Astrocyte (in vitro differentiated cells and primary cell): ENCODE data around the gene TIPARP. TPM values are rescaled to one million over a fixed set of nuclear protein-coding genes. Genes with fewer than 3 reads are reported as not detected.
A peak's percentile ranks its signal among the peaks of the same experiment; 100 is the strongest.

Experiments
- DNase-seq: peaks from one replicate; pipeline ENCODE4 v3.0.0-alpha.2; 2010; ENCODE audit warnings: low read depth
- FAIRE-seq: peaks from 2 replicates; lab custom pipeline; 2011; peaks lifted over from hg19 to GRCh38; lab: Jason Lieb, UNC
- H2AFZ ChIP-seq: 2 replicates; pipeline ENCODE4 v1.6.0; 2012; ENCODE audit warnings: low read depth, low read length, inconsistent platforms
- H3K27ac ChIP-seq: 2 replicates; pipeline ENCODE4 v1.5.1; 2011; ENCODE audit warnings: low read depth, low read length, inconsistent platforms
- H3K27me3 ChIP-seq: 2 replicates; pipeline ENCODE4 v1.6.0; 2011; ENCODE audit warnings: low read length, inconsistent platforms; ENCODE audit not compliant: insufficient read depth
- H3K36me3 ChIP-seq: 2 replicates; pipeline ENCODE4 v1.5.1; 2011; ENCODE audit warnings: low read length, inconsistent platforms; ENCODE audit not compliant: insufficient read depth
- H3K4me1 ChIP-seq: 2 replicates; pipeline ENCODE4 v1.5.1; 2011; ENCODE audit warnings: low read length, inconsistent platforms; ENCODE audit not compliant: insufficient read depth
- H3K4me2 ChIP-seq: 2 replicates; pipeline ENCODE4 v1.6.0; 2012; ENCODE audit warnings: low read length, inconsistent platforms
- H3K4me3 ChIP-seq: 2 replicates; pipeline ENCODE4 v1.5.1; 2011; ENCODE audit warnings: low read depth, mild to moderate bottlenecking, low read length, inconsistent platforms; ENCODE audit not compliant: insufficient read depth
- H3K79me2 ChIP-seq: 2 replicates; pipeline ENCODE4 v1.6.0; 2012; ENCODE audit warnings: mild to moderate bottlenecking, low read length, inconsistent platforms; ENCODE audit not compliant: insufficient read depth
- H3K9ac ChIP-seq: 2 replicates; pipeline ENCODE4 v1.6.0; 2012; ENCODE audit warnings: mild to moderate bottlenecking, low read length, inconsistent platforms
- H3K9me3 ChIP-seq: 2 replicates; pipeline ENCODE4 v1.5.1; 2012; ENCODE audit warnings: low read depth, mild to moderate bottlenecking, low read length, inconsistent platforms; ENCODE audit not compliant: insufficient read depth
- H4K20me1 ChIP-seq: 2 replicates; pipeline ENCODE4 v1.6.0; 2012; ENCODE audit warnings: low read length, inconsistent platforms; ENCODE audit not compliant: insufficient read depth
- H3K27ac Mint-ChIP-seq: one replicate; pipeline ENCODE4 v1.8.0; 2021; ENCODE audit warnings: mild to moderate bottlenecking, mixed read lengths; ENCODE audit not compliant: unreplicated experiment
- H3K27me3 Mint-ChIP-seq: one replicate; pipeline ENCODE4 v1.8.0; 2021; ENCODE audit warnings: low read depth, mixed read lengths; ENCODE audit not compliant: unreplicated experiment
- H3K36me3 Mint-ChIP-seq: one replicate; pipeline ENCODE4 v1.8.0; 2021; ENCODE audit warnings: low read depth, mixed read lengths; ENCODE audit not compliant: unreplicated experiment
- H3K4me1 Mint-ChIP-seq: one replicate; pipeline ENCODE4 v1.8.0; 2021; ENCODE audit warnings: low read depth, mixed read lengths; ENCODE audit not compliant: unreplicated experiment
- H3K4me3 Mint-ChIP-seq: one replicate; pipeline ENCODE4 v1.8.0; 2021; ENCODE audit warnings: mild to moderate bottlenecking, moderate library complexity, mixed read lengths; ENCODE audit not compliant: unreplicated experiment
- H3K9me3 Mint-ChIP-seq: one replicate; pipeline ENCODE4 v1.8.0; 2021; ENCODE audit warnings: mild to moderate bottlenecking, mixed read lengths; ENCODE audit not compliant: unreplicated experiment
- EZH2 ChIP-seq: IDR thresholded peaks from 2 replicates; pipeline ENCODE4 v1.6.1; 2012; ENCODE audit warnings: mild to moderate bottlenecking, low read length, inconsistent platforms; ENCODE audit not compliant: insufficient read depth
- total RNA-seq: library from RNA; stranded (reverse); gene quantifications from 2 replicates; pipeline ENCODE4 v1.2.1, GENCODE V29; 2021
- TF ChIP-seq, protein P1 (sequence below): IDR thresholded peaks from 2 replicates; pipeline ENCODE4 v1.5.1; 2011; ENCODE audit warnings: low read depth, mild to moderate bottlenecking, inconsistent platforms, low read length, moderate library complexity; ENCODE audit not compliant: insufficient read depth

Gene TIPARP
- total RNA-seq, 1 donor from 2014 or later = 74.2 TPM

DNA sequence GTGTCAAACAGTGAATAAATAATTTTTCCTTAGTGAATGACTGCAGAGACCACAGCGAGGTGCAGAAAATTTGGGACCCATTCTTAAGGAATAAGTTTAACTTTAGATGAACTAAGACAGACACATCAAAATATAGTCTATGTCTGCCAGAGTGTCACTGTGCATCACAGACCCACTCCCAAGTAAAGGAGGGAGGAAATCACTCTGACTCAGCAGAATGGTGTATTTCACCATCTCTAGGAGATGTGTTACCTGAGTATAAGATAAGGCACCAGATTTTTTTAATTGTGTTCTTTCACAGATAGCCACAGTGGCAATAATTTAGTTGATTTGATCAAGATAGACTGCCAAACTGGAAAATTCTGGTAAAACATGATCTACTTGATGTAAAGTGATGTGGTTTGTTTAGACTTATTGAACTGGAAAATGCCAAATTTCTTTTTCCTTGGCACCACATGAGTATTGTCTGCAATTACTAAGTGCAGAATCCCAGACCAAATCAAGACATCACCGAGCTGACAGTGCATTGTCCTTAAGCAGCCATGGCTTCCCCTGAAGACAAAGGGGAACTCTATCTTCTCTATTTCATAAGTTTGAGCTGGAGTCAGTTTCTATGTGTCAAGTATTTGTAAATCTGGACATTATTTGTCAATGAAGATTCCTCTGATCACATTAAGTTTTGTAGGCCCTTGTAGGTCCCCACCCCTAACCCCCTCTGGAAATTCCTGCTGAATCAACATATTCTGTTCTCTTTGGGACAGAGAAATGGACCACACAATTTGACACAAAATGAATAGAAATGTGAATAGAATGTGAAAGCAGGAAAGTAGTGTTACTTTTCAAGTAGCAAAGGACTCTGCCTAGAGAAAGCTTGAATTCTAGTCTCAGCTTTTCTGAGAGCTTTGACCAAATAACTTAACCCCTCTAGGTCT, 47.6 kb downstream of the TIPARP start:
- H3K27me3 ChIP-seq = no peaks in the 10 kb centered on the region
- Mint-ChIP-seq H3K27me3 (no peaks in the 10 kb centered on the region), H3K36me3 (peaks cover 10% of the 10 kb centered on the region), H3K9me3 (no peaks in the 10 kb centered on the region), H3K27ac (no peak overlapping the region), H3K4me3 (no peak overlapping the region), H3K4me1 (peaks cover 27% of the 10 kb centered on the region)
- no peaks in the 10 kb centered on the region for H3K4me1 ChIP-seq
- no peaks in the 10 kb centered on the region for H3K79me2 ChIP-seq
- no peak overlapping the region for H3K4me3 ChIP-seq
- no peak overlapping the region for H3K27ac ChIP-seq
- H4K20me1 ChIP-seq = no peaks in the 10 kb centered on the region
- H3K36me3 ChIP-seq = peaks cover 12% of the 10 kb centered on the region
- DNase-seq = no peak
- H2AFZ ChIP-seq = no peak overlapping the region
- no peak overlapping the region for H3K4me2 ChIP-seq
- no peak overlapping the region for H3K9ac ChIP-seq
- no peak for TF ChIP-seq EZH2
- TF ChIP-seq, protein P1, sequence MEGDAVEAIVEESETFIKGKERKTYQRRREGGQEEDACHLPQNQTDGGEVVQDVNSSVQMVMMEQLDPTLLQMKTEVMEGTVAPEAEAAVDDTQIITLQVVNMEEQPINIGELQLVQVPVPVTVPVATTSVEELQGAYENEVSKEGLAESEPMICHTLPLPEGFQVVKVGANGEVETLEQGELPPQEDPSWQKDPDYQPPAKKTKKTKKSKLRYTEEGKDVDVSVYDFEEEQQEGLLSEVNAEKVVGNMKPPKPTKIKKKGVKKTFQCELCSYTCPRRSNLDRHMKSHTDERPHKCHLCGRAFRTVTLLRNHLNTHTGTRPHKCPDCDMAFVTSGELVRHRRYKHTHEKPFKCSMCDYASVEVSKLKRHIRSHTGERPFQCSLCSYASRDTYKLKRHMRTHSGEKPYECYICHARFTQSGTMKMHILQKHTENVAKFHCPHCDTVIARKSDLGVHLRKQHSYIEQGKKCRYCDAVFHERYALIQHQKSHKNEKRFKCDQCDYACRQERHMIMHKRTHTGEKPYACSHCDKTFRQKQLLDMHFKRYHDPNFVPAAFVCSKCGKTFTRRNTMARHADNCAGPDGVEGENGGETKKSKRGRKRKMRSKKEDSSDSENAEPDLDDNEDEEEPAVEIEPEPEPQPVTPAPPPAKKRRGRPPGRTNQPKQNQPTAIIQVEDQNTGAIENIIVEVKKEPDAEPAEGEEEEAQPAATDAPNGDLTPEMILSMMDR = no peak
- peak; percentile 32 for FAIRE-seq
- H3K9me3 ChIP-seq = no peaks in the 10 kb centered on the region

DNA sequence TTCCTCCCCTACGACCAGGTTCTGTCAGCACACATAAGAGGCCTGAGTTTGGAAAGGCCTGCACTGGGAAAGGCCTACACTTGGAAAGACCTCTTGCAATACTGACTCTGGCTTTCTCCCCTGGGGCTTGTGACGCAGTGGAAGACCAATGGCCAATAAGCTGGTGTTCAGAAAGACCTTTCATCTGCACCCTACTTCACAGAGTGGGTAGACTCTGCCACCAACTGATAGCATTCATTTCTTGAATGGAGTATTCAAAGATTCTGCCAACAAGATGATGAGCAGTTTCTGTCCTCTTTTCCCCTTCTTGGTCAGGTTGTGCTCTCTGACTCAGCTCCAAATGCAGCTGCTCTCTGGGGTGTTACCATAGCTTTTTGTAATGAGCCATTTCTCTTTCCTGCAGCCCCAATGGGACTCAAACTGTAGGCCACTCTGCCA, 48.8 kb downstream of the TIPARP start:
- Histone ChIP-seq H3K4me2 (no peak overlapping the region), H2AFZ (no peak overlapping the region), H3K4me1 (peaks cover 4% of the 10 kb centered on the region), H3K27ac (no peak overlapping the region), H3K9ac (no peak overlapping the region), H3K36me3 (peaks cover 8% of the 10 kb centered on the region), H3K9me3 (no peaks in the 10 kb centered on the region), H4K20me1 (no peaks in the 10 kb centered on the region), H3K79me2 (no peaks in the 10 kb centered on the region), H3K27me3 (no peaks in the 10 kb centered on the region), H3K4me3 (no peak overlapping the region)
- no peak for TF ChIP-seq EZH2
- TF ChIP-seq, protein P1 = no peak
- Mint-ChIP-seq H3K27me3 (no peaks in the 10 kb centered on the region), H3K4me3 (no peak overlapping the region), H3K4me1 (peaks cover 28% of the 10 kb centered on the region), H3K9me3 (peaks cover 2% of the 10 kb centered on the region), H3K36me3 (peaks cover 9% of the 10 kb centered on the region), H3K27ac (no peak overlapping the region)
- DNase-seq = no peak
- FAIRE-seq = peak; percentile 20

DNA sequence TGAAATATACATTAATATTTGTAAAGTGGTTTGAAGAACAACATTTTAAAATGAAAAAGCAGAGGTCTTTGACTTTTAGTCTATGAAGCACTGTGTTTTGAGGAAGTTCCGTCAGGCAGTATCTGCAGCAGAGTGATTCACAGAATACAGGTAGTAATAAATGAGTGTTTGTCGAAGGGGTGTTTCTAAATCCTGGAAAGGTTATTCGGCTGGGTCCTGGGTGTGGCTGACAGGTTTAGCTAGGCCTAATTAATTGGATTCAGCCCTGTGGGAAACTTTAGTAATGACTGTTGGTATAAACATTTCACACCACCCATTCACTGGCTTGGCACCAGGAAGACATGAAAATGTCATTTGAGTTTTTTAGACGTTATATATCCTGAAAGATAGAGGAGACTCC, 51.3 kb downstream of the TIPARP start:
- no peak overlapping the region for H3K4me3 ChIP-seq
- Mint-ChIP-seq H3K9me3 (peaks cover 2% of the 10 kb centered on the region), H3K36me3 (peaks cover 9% of the 10 kb centered on the region), H3K27me3 (no peaks in the 10 kb centered on the region), H3K4me3 (no peak overlapping the region), H3K27ac (no peak overlapping the region), H3K4me1 (peaks cover 37% of the 10 kb centered on the region)
- H2AFZ ChIP-seq = no peak overlapping the region
- FAIRE-seq = no peak
- peaks cover 7% of the 10 kb centered on the region for H3K4me1 ChIP-seq
- H3K9me3 ChIP-seq = no peaks in the 10 kb centered on the region
- peaks cover 8% of the 10 kb centered on the region for H3K36me3 ChIP-seq
- H3K4me2 ChIP-seq = no peak overlapping the region
- H3K79me2 ChIP-seq = no peaks in the 10 kb centered on the region
- no peaks in the 10 kb centered on the region for H4K20me1 ChIP-seq
- H3K9ac ChIP-seq = no peak overlapping the region
- TF ChIP-seq, protein P1 = no peak
- no peak for TF ChIP-seq EZH2
- H3K27me3 ChIP-seq = no peaks in the 10 kb centered on the region
- DNase-seq = no peak
- no peak overlapping the region for H3K27ac ChIP-seq
